ENCODE measurements around the gene GPD1.

The GPD1 gene

GRCh38 chr12:50101663-50102062 lies 2.1 kb upstream of the GPD1 start:
- DNase-seq (ENCODE audit: low read depth) = no peak

DNA sequence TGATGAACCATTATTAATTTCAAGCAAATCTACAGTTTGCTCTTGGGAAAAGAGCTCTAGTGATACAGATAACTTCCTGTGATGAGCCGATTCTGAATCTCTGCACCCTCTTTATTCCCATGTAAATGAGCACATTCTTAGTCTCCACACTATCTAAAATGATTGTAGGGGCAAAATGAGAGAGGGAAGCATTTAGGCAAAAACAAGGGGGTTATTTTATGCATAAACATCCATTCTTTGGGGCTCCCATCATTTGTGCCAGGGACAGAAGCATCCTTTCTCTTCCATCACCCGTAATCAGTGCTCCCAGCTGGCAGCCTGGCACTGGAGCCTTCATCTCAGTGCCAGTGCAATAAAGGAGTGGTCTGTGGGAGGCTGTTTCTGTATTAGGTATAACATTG lies 1.7 kb upstream of the GPD1 start:
- no peak for DNase-seq (ENCODE audit: low read depth)

DNA sequence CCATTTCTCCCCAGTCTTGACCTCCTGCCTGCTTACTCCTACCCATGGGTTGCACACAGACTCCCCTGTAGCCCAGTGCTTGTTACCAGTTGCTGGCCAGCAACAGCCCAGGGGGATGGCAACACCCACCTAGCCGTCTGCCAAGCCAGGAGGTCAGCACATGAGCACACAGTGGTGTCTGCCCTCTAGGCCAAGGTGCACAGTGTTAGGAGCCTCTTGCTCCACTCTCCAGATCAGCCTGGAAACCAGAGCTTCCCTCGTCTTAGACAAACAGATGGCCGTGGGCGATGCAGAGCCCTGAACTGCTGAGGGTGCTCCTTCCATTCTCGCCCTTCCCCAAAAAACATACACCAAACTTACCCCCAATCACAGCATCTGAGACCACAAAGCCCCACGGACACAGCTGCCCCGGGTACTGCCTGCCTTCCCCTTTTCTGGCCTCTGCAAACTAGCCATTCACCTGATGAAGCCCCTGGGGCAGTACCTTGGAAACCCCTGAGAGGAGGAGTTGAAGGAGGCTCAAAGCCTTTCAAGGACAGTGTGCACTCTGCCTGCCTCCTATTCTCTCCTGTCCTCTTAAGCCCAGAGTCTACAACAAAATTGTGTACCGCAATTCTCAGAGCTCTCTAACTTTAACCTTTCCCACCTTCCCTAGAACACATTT lies 1.0 kb upstream of the GPD1 start:
- no peak for DNase-seq (ENCODE audit: low read depth)

DNA sequence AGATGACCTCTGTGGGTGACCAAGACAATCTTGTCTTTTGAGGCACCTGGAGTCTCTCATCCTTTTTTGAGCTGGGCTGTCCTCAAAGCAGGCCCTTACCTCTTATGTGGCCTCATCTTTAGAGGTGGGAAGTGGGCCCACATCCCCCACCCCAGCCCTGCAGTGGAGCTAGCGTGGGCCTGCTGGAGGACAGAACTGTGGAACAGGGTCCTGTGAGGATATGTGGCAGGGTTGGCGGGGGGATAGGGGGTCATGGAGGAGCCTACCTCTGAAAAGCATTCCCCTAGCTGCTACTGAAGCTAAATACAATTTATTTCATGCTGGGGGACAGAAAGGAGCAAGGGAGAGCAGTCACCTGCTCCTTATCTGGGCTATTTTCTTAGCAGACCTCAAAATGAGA lies 457 bp upstream of the GPD1 start:
- no peak for DNase-seq (ENCODE audit: low read depth)

DNA sequence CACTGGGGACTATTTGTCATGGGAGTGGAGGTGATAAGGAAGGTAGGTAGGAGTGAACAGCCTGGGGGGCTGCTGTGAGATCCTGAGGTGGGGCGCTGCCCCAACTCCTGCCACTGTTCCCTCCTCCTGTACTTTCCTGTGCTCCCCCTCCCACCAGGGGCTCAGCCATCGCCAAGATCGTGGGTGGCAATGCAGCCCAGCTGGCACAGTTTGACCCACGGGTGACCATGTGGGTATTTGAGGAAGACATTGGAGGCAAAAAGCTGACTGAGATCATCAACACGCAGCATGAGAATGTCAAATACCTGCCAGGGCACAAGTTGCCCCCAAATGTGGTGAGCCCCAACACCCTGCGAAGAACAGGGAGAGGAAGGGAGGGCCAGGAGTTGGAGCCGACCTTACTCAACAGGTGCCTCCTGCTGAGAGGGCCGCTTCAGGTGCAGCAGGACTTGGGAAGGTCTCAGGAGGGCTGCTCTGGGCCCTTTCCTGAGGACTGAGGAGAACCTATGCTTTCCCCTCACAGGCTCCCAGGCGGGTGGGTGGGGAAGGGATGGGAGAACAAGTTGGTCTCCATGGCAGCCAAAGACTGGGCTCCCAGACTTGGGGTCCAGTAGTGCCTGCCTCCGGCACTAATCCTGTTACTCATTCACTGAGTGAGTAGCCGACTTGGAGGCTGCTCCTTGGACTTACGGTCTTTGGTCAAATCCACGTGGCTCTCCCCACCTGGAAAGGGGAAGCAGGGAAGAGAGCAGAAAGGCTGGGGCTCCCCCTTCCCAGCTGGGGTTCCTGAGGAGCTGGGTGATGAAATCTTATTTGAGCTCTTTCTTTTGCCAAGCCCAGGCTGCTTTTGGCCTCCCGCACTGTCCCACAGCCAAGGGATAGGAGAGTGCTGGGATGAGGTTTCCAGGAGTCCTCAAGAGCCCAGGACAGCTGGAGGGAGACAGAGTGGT lies 884 bp downstream of the GPD1 start:
- no peak for DNase-seq (ENCODE audit: low read depth)

- DNase-seq (ENCODE audit: low read depth) = no peak
Measured at GRCh38 chr12:50105913-50106450, 2.2 kb downstream of the GPD1 start.

DNA sequence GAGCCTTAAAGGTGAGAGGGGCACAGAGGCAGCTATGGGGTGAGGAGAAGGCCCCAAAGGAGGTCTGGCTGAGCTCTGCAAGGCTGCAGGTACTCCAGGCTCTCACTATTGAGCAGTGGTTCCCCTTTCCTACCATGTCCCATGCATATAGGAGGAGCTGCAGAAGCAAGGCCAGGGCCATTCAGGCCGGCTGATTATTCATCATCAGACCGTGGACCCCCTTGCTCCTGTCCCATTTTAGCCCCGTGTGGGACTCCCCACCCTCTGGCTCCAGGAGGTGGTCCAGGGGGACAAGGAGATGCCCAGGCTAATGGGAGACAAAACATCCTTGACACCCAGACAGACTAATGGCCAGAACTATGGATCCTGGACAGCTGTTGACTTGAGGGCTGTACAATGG lies 3.1 kb downstream of the GPD1 start:
- DNase-seq (ENCODE audit: low read depth) = no peak

GRCh38 chr12:50107416-50108268 lies 3.8 kb downstream of the GPD1 start:
- no peak for DNase-seq (ENCODE audit: low read depth)

DNA sequence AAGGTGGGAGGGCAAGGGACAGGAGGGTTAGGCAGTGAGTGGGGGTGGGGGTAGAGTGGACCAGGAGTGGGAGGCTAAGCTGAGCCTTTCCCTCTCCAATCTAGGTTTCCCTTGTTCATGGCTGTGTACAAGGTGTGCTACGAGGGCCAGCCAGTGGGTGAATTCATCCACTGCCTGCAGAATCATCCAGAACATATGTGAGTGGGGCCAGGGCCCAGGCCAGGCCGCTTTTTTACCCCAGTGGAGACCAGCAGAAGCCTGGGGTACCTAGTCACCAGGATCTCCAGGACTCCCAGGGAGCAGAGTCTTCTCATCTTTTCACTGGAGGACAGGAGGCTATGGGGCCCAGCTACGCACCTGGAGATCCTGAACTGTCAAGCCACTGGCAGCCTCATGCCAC lies 5.5 kb downstream of the GPD1 start:
- no peak for DNase-seq (ENCODE audit: low read depth)

DNA sequence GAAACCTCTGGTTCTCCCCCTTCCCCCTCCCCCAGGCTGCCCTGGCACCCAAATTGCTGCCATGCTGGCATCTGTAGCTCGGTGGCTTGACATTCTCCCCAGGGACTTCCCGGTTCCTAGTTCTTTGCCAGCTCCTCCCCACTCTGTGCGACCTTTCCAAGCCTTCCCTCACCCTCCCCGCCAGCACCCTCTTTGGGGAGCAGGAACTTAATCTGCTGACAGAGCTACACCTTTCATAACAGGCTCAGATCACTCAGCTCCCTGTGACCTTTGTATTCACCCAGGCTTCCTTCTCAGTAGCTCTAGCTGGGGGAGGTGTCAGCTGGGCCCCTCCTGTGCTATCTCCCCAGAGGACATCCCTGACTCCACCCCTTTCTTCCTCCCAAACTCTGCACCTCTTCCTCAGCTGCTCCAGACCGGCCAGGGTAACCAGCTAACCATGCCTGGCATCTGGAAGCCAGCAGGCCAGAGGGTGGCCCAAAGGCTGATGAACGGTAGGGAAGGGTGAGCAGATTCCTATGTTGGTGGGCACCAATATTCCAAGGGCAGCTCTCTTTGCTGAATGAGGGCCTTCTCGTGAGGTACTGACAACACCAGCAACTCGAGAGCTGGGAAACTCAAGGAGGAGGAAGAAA lies 6.4 kb downstream of the GPD1 start:
- no peak for DNase-seq (ENCODE audit: low read depth)

DNA sequence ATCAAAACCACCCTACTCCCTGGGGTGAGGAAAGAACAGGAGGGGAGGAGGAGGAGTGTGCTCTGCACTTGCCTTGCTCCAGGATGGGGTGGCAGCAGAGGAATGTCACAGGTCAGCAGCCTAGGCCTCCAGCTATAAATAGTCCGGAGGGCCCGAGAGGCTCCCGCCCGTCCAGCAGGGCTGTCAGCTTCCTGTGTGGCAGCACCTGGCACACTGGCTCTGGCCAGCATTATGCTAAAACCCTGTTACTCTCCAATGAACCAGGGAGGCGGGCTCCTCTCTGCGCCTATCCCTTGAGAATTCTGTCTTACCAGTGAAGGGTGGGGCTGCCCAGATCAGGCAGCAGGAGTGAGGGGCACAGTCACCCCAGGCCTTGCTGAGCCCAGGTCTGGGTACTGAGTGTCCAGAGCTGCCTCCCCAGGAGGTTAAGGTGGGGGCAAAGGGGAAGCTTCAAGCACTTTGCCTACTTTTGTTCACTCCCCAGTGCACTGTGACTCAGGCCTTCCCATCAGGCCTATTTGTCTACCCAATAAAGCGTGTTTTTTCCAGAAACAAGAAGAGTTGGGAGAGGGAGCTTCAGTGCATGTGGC lies 7.0 kb downstream of the GPD1 start:
- DNase-seq (ENCODE audit: low read depth) = no peak

DNA sequence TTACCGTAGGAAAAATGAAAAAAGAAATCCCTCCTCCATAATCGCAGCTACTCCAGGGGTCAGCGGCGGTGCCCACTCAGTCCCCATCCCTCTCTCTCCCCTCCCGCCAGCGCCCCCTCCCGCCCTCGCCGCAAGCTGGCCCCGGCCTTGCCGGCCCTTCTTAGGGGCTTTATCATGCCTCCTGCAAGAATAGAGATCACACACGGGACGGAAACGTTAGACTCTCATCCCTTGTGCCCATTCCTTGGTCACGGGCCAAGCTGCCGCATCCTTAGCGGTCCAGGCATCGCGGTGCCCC lies 7.5 kb downstream of the GPD1 start:
- no peak for DNase-seq (ENCODE audit: low read depth)

GRCh38 chr12:50111693-50112455 lies 8.1 kb downstream of the GPD1 start, which contains the start of gene COX14:
COX14 (plus strand) TSS chr12:50112236; CDS start chr12:50120044, 7,808 bp downstream.
- peak; percentile 97 for DNase-seq (ENCODE audit: low read depth)

DNA sequence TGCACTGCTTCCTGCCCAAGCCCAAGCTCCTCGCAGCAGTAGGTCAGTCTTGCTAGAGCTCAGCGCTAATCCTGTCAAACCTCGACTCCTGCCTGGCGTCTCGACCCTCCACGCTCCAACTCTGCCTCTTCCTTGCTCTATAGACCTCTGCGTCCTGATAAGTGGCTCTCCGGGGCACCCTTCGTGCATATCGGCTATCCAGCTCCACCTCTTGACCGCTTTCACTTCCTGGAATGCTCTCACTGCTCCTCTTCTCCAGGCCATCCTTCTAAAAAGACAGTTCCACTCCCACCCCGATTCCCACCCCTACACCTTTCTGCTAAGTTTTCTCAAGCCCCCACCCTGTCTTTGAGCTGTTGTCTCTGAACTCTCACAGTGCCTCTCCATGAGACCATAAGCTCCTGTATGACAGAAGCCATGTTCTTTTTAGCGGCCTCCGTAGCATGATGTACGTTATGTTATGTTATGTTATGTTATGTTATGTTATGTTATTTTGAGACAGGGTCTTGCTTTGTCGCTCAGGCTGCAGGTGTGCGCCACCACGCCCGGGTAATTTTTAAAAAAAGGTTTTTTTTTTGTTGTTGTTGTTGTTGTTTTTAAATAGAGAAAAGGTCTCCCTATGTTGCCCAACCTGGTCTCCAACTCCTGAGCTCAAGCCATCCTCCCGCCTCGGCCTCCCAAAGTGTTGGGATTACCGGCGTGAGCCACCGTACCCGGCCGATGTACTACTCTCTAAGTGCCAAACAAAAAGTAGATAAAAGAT lies 8.8 kb downstream of the GPD1 start:
- no peak for DNase-seq (ENCODE audit: low read depth)

DNA sequence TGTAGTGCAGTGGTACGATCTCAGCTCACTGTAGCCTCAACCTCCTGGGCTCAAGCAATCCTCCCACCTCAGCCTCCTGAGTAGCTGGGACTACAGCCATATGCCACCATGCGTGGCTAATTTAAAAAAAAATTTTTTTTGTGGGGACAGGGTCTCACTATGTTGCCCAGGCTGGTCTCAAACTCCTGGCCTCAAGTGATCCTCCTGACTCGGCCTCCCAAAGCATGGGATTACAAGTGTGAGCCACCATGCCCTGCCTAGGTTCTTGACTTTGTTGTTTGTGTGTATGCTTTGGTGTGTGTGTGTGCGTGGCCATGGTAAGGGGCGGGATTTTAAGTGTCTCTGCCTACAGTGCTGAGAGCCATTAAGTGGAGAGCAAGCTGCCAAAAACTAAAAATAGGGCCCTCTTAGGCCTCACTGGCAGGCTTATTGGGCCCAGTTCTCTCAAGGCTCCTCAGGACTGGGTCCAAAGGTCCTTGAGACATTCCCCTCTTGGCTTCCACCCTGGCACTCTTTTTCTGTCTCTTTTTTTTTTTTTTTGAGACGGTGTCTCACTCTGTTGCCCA lies 13.3 kb downstream of the GPD1 start:
- no peak for DNase-seq (ENCODE audit: low read depth)

GRCh38 chr12:50119387-50119786 lies 15.6 kb downstream of the GPD1 start:
- no peak for DNase-seq (ENCODE audit: low read depth)

DNA sequence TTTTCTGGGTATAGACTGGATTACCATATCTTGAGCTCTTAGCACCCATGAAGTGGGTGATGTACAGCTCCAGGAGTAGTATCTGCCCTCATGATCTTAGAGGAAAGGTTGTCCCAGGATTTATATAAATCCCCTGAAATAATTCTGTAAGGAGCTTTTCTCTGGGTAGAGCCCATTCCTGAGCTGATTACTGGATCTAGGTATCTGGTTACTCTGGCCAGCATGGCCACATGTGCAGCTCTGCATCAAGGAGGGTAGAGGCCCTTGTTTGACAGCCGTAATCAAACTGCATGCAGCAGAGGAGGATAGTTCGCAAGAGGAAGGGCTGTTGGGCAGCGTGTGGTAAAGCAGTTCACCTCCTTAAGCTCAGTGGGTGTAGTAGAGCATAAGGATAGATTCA lies 16.7 kb downstream of the GPD1 start:
- no peak for DNase-seq (ENCODE audit: low read depth)

DNA sequence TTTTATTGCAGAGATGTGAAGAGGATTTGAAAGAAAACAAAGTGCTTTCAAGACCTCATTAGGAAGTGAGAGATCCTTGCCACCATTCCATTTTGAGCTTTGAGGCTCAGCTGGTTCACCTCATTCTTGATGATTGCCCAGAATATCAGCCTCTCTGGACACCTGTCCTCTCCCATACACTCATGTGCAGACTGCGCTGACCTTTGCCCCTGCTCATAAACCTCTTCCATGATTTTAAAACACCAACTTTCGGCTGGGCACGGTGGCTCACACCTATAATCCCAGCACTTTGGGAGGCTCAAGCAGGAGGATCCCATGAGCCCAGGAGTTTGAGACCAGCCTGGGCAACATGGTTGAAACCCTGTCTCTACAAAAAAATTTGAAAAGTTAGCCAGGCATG lies 17.1 kb downstream of the GPD1 start:
- no peak for DNase-seq (ENCODE audit: low read depth)

DNA sequence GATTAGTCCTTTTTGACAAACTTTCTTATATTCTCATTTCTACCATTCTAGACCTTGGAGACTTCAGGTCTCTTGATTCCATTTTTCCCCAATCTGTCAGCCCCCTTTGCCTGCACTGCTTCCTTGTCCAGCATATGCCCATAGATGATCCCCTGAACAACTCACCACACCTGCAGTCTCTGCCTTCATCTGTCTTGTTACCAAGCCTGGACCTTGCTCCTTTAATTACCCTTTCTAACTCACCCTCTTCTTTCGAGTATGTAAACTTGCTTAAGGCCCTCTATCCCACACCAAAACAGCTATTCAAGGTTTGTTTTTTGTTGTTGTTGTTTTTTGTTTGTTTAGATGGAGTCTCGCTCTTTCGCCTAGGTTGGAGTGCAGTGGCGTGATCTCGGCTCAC lies 17.8 kb downstream of the GPD1 start:
- DNase-seq (ENCODE audit: low read depth) = no peak

- no peak for DNase-seq (ENCODE audit: low read depth)
Measured at GRCh38 chr12:50123203-50123602, 19.4 kb downstream of the GPD1 start.

All from stimulated activated CD4-positive, alpha-beta T cell treated with anti-CD3 and anti-CD28 coated beads, Interleukin-2, amount 100 ng/mL, for 4 hours (primary cell).